Measurements from ENCODE around the gene BARX1. TPM values are rescaled to one million over a fixed set of nuclear protein-coding genes. Genes with fewer than 3 reads are reported as not detected.

Gene BARX1, protein sequence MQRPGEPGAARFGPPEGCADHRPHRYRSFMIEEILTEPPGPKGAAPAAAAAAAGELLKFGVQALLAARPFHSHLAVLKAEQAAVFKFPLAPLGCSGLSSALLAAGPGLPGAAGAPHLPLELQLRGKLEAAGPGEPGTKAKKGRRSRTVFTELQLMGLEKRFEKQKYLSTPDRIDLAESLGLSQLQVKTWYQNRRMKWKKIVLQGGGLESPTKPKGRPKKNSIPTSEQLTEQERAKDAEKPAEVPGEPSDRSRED
- not detected for polyA plus RNA-seq

DNA sequence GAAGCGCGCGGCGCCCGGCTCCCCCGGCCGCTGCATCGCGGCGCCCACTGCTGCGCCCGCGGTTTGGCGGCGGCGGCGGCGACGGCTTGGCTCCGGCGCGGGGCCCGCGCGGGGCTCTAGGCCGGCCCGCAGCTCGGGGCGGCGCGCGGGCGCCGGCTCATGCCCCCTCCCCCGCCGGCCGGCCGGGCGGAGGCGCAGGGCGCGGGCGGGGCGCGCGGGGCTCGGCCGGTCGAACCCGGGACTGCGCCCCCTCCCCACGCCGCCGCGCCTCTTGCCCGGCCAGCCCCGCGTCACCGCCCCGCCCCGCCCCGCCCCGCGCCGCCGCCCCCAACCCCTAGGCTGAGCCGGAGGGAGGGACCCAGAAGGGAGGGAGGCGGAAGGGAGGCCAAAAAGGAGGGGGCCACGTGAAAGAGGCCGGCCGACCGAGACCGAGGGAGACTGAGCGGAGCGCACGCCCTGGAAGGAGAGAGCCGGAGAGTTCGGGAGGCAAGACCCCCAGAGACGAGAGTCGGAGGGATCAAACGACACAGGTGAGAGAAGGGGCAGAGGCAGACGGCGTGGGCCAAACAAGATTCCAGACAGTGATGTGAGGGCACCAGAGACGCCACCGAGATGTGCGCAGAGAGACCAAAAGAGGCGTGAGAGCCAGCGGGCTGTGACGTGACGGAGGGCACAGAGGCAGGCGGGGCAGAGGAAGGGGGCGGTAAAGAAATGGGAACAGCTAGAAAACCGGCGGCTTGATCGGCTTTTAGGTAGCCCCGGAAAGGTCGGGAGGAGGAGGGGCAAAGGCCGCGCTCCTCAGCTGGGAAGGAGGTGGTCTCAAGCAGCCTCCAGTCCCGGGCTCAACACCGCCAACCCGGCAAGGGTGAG is at the start of gene BARX1:
Gene BARX1 (minus strand): TSS at position 245 of the 870 bp plus-strand sequence. CDS start 209 bp downstream, at position 36.
- peaks cover 0 to 4% (median 0%) of the 10 kb centered on the region in 6 donors for H3K9me3 Mint-ChIP-seq
- H3K27me3 Mint-ChIP-seq (ENCODE audit: low read depth in 3 of 3): peaks cover 12 to 39% (median 30%) of the 10 kb centered on the region in 3 donors
- peaks cover 32 to 35% of the 10 kb centered on the region in 2 donors for H3K4me1 Mint-ChIP-seq
- peak within 1 kb of the TSS in 4 of 5 donors; percentile 14 to 70 (median 41) for H3K4me3 Mint-ChIP-seq
- H3K27ac Mint-ChIP-seq: no peak within 1 kb of the TSS
- no peak for DNase-seq
- no peaks in the 10 kb centered on the region for H3K36me3 Mint-ChIP-seq

DNA sequence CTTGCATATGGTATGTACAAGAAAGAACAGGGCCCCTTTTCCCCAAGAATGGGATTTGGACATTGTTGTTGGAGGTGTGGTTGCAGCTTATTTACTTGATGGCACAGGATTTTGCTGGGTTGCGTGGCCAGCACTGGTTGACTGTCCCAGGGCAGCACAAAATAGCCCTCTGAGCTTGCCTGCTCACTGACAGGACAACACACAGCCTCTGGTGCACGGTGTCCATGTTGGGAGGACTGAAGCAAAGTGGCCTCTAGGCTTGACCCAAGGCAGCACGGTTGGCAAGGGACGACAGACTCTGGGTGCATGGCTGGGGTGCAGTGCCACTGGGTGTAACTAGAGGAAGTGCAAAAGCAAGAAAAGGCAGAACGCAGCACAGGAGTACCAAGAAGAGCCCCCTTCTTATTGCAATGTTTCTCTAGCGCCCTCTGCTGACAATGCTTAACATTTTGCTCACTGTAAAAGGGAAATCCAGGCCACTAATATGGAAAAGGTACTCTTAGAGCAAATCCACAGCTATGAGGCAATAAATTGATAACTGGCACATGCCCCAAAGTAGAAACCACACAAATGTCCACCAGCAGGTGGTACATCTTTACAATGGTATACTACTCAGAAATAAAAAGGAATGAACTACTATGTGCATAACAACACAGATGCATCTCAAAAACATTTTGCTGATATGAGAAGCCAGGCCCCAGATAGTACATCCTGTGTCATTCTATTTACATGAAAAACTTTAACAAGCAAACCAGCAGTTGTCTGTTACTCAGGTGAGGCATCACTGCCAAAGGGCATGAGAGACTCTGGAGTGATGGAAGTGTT is 47.4 kb upstream of the BARX1 start:
- peak in 1 of 3 donors; percentile 2 for DNase-seq
- no peak overlapping the region for H3K4me3 Mint-ChIP-seq
- no peaks in the 10 kb centered on the region for H3K36me3 Mint-ChIP-seq
- no peaks in the 10 kb centered on the region for H3K9me3 Mint-ChIP-seq
- H3K27me3 Mint-ChIP-seq (ENCODE audit: low read depth in 3 of 3): peaks cover 0 to 9% (median 5%) of the 10 kb centered on the region in 3 donors
- no peaks in the 10 kb centered on the region for H3K4me1 Mint-ChIP-seq
- H3K27ac Mint-ChIP-seq: no peak overlapping the region

DNA sequence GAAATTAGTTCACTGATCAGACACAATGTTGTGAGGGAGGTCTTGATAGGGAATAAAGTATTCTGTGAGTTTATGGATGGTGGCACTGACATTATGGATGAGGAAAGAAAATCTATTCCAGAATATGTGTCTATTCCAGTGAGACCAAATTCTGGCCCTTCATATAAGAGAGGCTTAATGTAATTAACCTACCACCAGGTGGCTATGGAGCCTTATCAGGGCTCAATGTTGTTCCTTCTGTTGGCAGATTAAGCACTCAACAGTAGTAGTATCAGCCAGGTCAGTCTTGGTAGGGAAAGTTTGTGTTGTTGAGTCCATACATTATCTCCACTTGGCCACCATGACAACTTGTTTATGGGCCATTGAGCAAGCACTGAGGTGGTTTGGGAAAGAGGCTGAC is 41.7 kb upstream of the BARX1 start:
- DNase-seq: no peak
- H3K4me1 Mint-ChIP-seq: no peaks in the 10 kb centered on the region
- no peak overlapping the region for H3K4me3 Mint-ChIP-seq
- no peaks in the 10 kb centered on the region for H3K9me3 Mint-ChIP-seq
- no peak overlapping the region for H3K27ac Mint-ChIP-seq
- H3K36me3 Mint-ChIP-seq: no peaks in the 10 kb centered on the region
- peaks cover 2 to 12% (median 5%) of the 10 kb centered on the region in 3 donors for H3K27me3 Mint-ChIP-seq (ENCODE audit: low read depth in 3 of 3)

DNA sequence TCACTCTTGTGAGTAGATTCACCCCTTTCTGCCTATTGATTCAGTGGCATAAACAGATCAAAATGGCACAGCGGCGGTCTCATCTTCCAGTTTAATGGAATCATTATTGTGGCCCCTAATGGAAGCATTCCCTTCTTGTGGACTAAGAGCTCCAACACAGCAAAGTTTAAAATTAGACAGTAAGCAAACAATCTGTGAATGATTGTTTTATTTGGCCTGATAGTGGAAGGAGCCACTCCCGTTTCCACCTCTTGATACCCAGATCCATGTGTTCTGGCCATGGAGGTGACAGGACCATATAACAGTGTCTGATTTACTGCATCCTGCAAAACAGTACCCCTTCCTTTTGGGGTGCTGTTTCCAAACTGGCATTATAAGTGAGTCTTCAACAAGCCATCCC is 41.2 kb upstream of the BARX1 start:
- Mint-ChIP-seq H3K27ac (no peak overlapping the region), H3K36me3 (no peaks in the 10 kb centered on the region), H3K4me1 (no peaks in the 10 kb centered on the region), H3K4me3 (no peak overlapping the region), H3K27me3 (ENCODE audit: low read depth in 3 of 3) (peaks cover 2 to 14% (median 5%) of the 10 kb centered on the region in 3 donors), H3K9me3 (no peaks in the 10 kb centered on the region)
- DNase-seq: no peak

DNA sequence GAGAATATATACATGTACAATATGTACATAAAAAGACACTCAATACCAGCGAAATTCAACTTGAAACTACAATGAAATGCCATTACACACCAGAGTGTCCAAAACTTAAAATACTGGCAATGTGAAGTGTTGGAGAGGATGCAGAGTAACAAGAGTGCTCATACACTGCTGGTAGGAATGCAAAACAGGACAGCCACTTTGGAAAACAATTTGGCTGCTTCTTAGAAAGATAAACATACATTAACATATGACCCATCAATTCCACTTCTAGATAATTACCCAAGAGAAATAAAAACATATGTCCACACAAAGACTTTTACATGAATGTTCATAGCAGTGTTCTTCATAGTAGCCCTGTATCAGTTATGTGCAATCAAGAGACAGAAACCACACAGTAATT is 39.4 kb upstream of the BARX1 start:
- Mint-ChIP-seq H3K36me3 (peaks cover 0 to 4% (median 0%) of the 10 kb centered on the region in 3 donors), H3K27ac (no peak overlapping the region), H3K9me3 (peaks cover 0 to 11% (median 8%) of the 10 kb centered on the region in 6 donors), H3K4me1 (no peaks in the 10 kb centered on the region), H3K4me3 (no peak overlapping the region), H3K27me3 (ENCODE audit: low read depth in 3 of 3) (peaks cover 2 to 18% (median 7%) of the 10 kb centered on the region in 3 donors)
- no peak for DNase-seq

DNA sequence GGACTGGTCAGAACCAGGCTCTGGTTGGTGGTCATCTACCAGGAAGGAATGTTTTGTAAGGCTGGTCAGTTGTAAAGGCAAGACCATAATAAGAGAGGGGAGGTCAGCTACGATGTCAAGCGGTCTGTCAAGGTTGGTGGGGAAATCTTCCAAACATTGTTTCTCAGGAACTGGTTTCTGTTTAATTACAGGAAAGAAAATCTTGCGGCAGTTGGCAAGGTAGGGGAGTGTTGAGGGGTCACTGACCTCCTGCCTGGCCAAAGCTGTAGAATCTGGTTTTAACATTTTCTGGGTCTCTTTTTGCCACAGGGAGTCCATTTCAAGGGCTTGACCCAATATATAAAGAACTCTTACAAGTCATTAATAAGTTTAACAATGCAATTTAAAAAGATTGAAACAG is 39.0 kb upstream of the BARX1 start:
- H3K9me3 Mint-ChIP-seq: peaks cover under 1 to 15% (median 9%) of the 10 kb centered on the region in 6 donors
- H3K27ac Mint-ChIP-seq: no peak overlapping the region
- no peak for DNase-seq
- no peaks in the 10 kb centered on the region for H3K4me1 Mint-ChIP-seq
- H3K36me3 Mint-ChIP-seq: peaks cover 0 to 4% (median 0%) of the 10 kb centered on the region in 3 donors
- no peak overlapping the region for H3K4me3 Mint-ChIP-seq
- peaks cover 2 to 20% (median 7%) of the 10 kb centered on the region in 3 donors for H3K27me3 Mint-ChIP-seq (ENCODE audit: low read depth in 3 of 3)

DNA sequence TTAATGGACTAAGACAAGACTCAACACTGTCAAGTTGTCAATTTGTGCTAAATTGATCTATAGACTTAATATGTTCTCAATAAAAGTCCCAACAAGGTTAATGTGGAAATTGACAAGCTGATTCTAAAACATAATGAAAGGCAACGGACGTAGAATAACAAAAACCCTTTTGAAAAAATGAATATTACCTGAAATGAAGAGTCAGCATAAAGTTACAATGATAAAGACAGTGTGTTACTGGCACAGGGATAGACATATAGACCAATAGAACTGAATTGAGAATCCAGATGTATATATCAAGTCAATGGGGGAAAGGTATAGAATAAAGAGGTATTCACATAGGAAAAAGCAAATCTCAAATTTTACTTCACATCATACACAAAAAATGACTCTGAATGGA is 37.7 kb upstream of the BARX1 start:
- Mint-ChIP-seq H3K9me3 (peaks cover 3 to 21% (median 11%) of the 10 kb centered on the region in 6 donors), H3K27ac (no peak overlapping the region), H3K4me1 (no peaks in the 10 kb centered on the region), H3K27me3 (ENCODE audit: low read depth in 3 of 3) (peaks cover 6 to 17% (median 7%) of the 10 kb centered on the region in 3 donors), H3K36me3 (peaks cover 0 to 4% (median 0%) of the 10 kb centered on the region in 3 donors), H3K4me3 (no peak overlapping the region)
- no peak for DNase-seq

DNA sequence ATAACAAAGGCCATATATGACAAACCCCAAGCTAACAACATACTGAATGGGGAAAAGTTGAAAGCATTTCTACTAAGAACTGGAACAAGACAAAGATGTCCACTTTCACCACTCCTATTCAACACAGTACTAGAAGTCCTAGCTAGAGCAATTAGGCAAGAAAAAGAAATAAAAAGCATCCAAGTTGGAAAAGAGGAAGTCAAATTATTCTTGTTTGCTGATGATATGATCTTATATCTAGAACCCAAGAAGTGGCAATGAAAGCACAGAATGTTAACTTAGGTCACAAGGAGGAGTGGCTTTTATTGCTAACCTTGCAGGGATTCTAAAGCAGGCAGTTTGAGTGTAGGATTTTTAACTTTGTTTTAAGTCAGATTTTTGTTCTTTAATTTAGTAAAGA is 35.3 kb upstream of the BARX1 start:
- Mint-ChIP-seq H3K27ac (no peak overlapping the region), H3K9me3 (peaks cover 12 to 42% (median 24%) of the 10 kb centered on the region in 6 donors), H3K27me3 (ENCODE audit: low read depth in 3 of 3) (peaks cover 6 to 18% (median 8%) of the 10 kb centered on the region in 3 donors), H3K4me3 (no peak overlapping the region), H3K4me1 (no peaks in the 10 kb centered on the region), H3K36me3 (peaks cover 0 to 11% (median 0%) of the 10 kb centered on the region in 3 donors)
- DNase-seq: no peak

DNA sequence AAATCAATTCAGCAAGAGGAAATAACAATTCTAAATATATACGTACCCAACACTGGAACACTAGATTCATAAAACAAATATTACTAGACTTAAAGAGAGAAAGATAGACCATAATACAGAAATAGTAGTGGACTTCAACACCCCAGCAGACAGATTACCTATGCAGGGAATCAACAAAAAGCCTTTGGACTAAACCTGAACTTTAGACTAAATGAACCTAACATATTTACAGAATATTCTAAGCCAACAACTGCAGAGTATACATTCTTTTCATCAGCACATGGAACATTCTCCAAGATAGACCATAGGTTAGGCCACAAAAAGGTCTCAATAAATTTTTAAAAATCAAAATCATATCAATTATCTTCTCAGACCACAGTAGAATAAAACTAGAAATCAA is 32.9 kb upstream of the BARX1 start:
- Mint-ChIP-seq H3K36me3 (peaks cover 0 to 14% (median 0%) of the 10 kb centered on the region in 3 donors), H3K27ac (no peak overlapping the region), H3K9me3 (peaks cover 14 to 53% (median 29%) of the 10 kb centered on the region in 6 donors), H3K4me3 (no peak overlapping the region), H3K4me1 (no peaks in the 10 kb centered on the region), H3K27me3 (ENCODE audit: low read depth in 3 of 3) (peaks cover 3 to 21% (median 7%) of the 10 kb centered on the region in 3 donors)
- no peak for DNase-seq

DNA sequence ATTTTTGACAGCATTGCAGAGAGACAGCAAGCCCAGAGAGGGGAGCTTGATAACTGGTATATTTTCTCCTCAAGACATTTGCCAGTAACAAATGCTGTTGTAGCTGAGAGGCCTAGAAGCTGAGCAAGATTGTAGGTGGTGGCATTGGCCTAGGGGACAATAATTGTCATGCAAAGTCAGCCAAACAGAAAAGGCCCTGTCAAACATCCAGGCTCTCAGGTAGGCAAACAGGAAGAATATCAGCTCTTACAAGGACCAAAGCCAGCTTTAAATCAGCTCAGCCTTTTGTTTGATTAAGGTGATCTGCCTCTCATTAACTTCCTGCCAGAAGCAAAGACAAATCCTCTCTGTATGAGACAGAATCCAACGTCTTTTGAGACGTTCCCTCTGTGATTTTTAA is 29.7 kb upstream of the BARX1 start:
- Mint-ChIP-seq H3K9me3 (peaks cover 14 to 45% (median 22%) of the 10 kb centered on the region in 6 donors), H3K27me3 (ENCODE audit: low read depth in 3 of 3) (peaks cover 8 to 18% (median 9%) of the 10 kb centered on the region in 3 donors), H3K36me3 (peaks cover 0 to 10% (median 0%) of the 10 kb centered on the region in 3 donors), H3K4me1 (no peaks in the 10 kb centered on the region), H3K4me3 (no peak overlapping the region), H3K27ac (no peak overlapping the region)
- DNase-seq: no peak

DNA sequence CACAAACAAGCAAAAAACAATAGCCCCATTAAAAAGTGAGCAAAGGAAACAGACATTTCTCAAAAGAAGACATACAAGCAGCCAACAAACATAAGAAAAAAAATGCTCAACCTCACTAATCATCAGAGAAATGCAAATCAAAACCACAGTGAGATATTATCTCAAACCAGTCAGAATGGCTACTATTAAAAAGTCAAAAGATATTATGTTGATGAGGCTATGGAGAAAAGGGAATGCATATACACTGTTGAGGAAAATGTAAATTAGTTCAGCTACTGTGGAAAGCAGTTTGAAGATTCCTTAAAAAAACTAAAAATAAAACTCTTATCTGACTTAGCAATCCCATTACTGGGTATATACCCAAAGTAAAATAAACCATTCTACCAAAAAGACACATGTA is 28.7 kb upstream of the BARX1 start:
- H3K36me3 Mint-ChIP-seq: peaks cover 0 to 10% (median 0%) of the 10 kb centered on the region in 3 donors
- no peak overlapping the region for H3K4me3 Mint-ChIP-seq
- no peak for DNase-seq
- H3K27me3 Mint-ChIP-seq (ENCODE audit: low read depth in 3 of 3): peaks cover 6 to 13% (median 9%) of the 10 kb centered on the region in 3 donors
- peaks cover 11 to 37% (median 22%) of the 10 kb centered on the region in 6 donors for H3K9me3 Mint-ChIP-seq
- H3K27ac Mint-ChIP-seq: no peak overlapping the region
- H3K4me1 Mint-ChIP-seq: no peaks in the 10 kb centered on the region

DNA sequence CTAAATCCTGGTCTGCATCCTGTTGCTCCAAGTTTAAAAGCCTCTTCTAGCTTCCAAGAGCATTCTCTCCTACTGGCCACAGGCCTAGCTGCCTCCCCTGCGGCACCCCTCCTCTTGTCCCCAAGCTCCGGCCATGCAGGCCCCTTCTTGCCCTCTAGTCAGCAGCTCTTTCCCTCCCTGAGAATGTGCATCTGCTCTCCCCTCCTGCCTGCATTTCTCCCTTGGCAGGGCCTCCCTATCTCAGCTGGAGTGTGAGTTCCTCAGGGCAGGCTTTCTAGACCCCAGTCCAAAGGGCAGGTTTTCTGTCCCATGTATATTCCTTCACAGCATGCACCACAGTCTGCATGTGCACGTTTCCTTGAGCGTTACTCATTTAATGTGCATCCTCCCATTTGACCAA is 24.6 kb upstream of the BARX1 start:
- Mint-ChIP-seq H3K27ac (no peak overlapping the region), H3K4me3 (no peak overlapping the region), H3K27me3 (ENCODE audit: low read depth in 3 of 3) (peaks cover 6 to 9% (median 7%) of the 10 kb centered on the region in 3 donors), H3K36me3 (no peaks in the 10 kb centered on the region), H3K4me1 (no peaks in the 10 kb centered on the region), H3K9me3 (peaks cover 0 to 6% (median 2%) of the 10 kb centered on the region in 6 donors)
- no peak for DNase-seq

DNA sequence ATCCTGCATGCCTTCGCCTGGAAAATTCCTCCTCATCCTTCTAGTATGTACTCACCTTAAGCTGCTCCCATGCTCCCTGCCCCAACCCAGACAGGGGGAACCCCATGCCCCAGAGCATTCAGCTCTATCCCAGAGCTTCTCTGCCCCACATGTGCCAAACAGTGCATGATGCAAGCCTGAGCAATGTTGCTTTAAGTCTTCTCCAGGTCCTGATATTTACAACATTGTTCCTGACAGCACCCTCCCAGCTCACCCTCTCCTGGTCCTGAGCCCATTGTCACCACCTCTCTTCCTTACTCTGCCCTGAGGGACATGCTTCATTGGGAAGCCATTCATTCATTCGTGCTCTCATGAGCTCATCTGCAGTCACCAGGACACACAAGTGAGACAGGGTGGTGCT is 23.4 kb upstream of the BARX1 start:
- DNase-seq: no peak
- H3K9me3 Mint-ChIP-seq: peaks cover 0 to 1% (median 0%) of the 10 kb centered on the region in 6 donors
- no peak overlapping the region for H3K4me3 Mint-ChIP-seq
- no peaks in the 10 kb centered on the region for H3K4me1 Mint-ChIP-seq
- H3K36me3 Mint-ChIP-seq: no peaks in the 10 kb centered on the region
- H3K27me3 Mint-ChIP-seq (ENCODE audit: low read depth in 3 of 3): peaks cover 2 to 7% (median 4%) of the 10 kb centered on the region in 3 donors
- H3K27ac Mint-ChIP-seq: no peak overlapping the region
